GM21367 (cell line): ENCODE measurements around the gene KCNH2.
"Not testable (repeated sequence)": the region's sequence is repeated elsewhere in the genome, so short reads cannot be mapped to it uniquely, and the experiment has no call there.

Experiments
- ATAC-seq: cut with Tn5 transposase; IDR thresholded peaks from one replicate; pipeline ENCODE4 v1.9.1; 2021; ENCODE audit not compliant: unreplicated experiment

Gene KCNH2

GRCh38 chr7:150911590-150912267 lies 66.4 kb downstream of the KCNH2 start:
- ATAC-seq = no peak

GRCh38 chr7:150910996-150911422 lies 67.1 kb downstream of the KCNH2 start:
- ATAC-seq = no peak

GRCh38 chr7:150910305-150910995 lies 67.7 kb downstream of the KCNH2 start:
- not testable (repeated sequence) for ATAC-seq

GRCh38 chr7:150909200-150909995 lies 68.7 kb downstream of the KCNH2 start:
- no peak for ATAC-seq

- no peak for ATAC-seq
Observed at GRCh38 chr7:150908173-150908572, 69.9 kb downstream of the KCNH2 start.

GRCh38 chr7:150904011-150904909 lies 73.9 kb downstream of the KCNH2 start:
- ATAC-seq = no peak

GRCh38 chr7:150903606-150904005 lies 74.5 kb downstream of the KCNH2 start:
- ATAC-seq = peak; percentile 42

- ATAC-seq = no peak
Observed at GRCh38 chr7:150902078-150903033, 75.8 kb downstream of the KCNH2 start.

- ATAC-seq = no peak
Observed at GRCh38 chr7:150901160-150902035, 76.7 kb downstream of the KCNH2 start.

- no peak for ATAC-seq
Observed at GRCh38 chr7:150900675-150901074, 77.4 kb downstream of the KCNH2 start.

GRCh38 chr7:150898475-150899011 lies 79.6 kb downstream of the KCNH2 start:
- ATAC-seq = peak; percentile 56

- ATAC-seq = peak; percentile 68
Observed at GRCh38 chr7:150897502-150898474, 80.3 kb downstream of the KCNH2 start.

- no peak for ATAC-seq
Observed at GRCh38 chr7:150896562-150897209, 81.4 kb downstream of the KCNH2 start.

- no peak for ATAC-seq
Observed at GRCh38 chr7:150895809-150896208, 82.3 kb downstream of the KCNH2 start.
